ENCODE measurements around the gene URI1.

DNA sequence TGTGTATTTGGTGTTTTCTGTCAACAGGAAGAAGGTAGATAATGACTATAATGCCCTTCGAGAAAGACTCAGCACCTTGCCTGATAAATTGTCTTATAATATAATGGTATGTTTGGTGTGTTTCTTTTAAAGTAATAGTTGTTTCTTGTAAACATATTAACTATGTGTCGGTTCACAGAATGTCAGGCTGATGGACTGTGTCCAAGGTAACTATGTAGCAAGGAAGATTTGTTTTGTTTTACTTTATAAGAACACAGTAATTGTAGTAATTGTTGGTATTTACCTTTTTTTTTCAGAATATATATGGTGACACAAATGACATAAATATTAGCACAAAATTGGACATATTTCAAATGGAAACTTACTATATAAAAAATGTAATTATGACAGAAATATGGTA is 43.2 kb downstream of the URI1 start:
- no peak for TF ChIP-seq CTCF (IDR thresholded peaks at IDR 0.05)
- TF ChIP-seq POLR2A (IDR thresholded peaks at IDR 0.05), result no peak
